HUES6 (cell line): ENCODE data around the gene INTS3.

Source experiments
- H3K27ac ChIP-seq: 2 replicates; pipeline ENCODE4 v1.7.0; 2013; ENCODE audit warnings: low read depth, mild to moderate bottlenecking, low read length, inconsistent platforms
- H3K27me3 ChIP-seq: 2 replicates; pipeline ENCODE4 v1.6.1; 2013; ENCODE audit warnings: low read length; ENCODE audit not compliant: control insufficient read depth, insufficient read depth
- H3K36me3 ChIP-seq: 2 replicates; pipeline ENCODE4 v1.6.1; 2013; ENCODE audit warnings: low read length; ENCODE audit not compliant: control insufficient read depth, insufficient read depth
- H3K4me1 ChIP-seq: 2 replicates; pipeline ENCODE4 v1.6.1; 2013; ENCODE audit warnings: low read length; ENCODE audit not compliant: control insufficient read depth, insufficient read depth
- H3K4me3 ChIP-seq: 2 replicates; pipeline ENCODE4 v1.5.1; 2013; ENCODE audit warnings: low read depth, low read length
- H3K9ac ChIP-seq: one replicate; pipeline ENCODE4 v1.6.1; 2013; ENCODE audit warnings: mild to moderate bottlenecking, low read length
- H3K9me3 ChIP-seq: 2 replicates; pipeline ENCODE4 v1.6.1; 2013; ENCODE audit warnings: low read depth, low read length; ENCODE audit not compliant: control insufficient read depth, insufficient read depth

Gene INTS3

GRCh38 chr1:153727463-153728304, at the start of gene INTS3:
INTS3 (plus strand) TSS chr1:153728050; CDS start chr1:153728635, 585 bp downstream.
- H3K4me3 ChIP-seq: peak within 1 kb of the TSS; percentile 80
- H3K36me3 ChIP-seq: 0 out of 2 replicates have a peak, but pooled peaks cover 5% of the 10 kb centered on the region
- H3K4me1 ChIP-seq: peaks cover 11% of the 10 kb centered on the region
- no peaks in the 10 kb centered on the region for H3K27me3 ChIP-seq
- H3K27ac ChIP-seq: peak within 1 kb of the TSS; percentile 84
- no peaks in the 10 kb centered on the region for H3K9me3 ChIP-seq
- H3K9ac ChIP-seq: peak within 1 kb of the TSS; percentile 93

DNA sequence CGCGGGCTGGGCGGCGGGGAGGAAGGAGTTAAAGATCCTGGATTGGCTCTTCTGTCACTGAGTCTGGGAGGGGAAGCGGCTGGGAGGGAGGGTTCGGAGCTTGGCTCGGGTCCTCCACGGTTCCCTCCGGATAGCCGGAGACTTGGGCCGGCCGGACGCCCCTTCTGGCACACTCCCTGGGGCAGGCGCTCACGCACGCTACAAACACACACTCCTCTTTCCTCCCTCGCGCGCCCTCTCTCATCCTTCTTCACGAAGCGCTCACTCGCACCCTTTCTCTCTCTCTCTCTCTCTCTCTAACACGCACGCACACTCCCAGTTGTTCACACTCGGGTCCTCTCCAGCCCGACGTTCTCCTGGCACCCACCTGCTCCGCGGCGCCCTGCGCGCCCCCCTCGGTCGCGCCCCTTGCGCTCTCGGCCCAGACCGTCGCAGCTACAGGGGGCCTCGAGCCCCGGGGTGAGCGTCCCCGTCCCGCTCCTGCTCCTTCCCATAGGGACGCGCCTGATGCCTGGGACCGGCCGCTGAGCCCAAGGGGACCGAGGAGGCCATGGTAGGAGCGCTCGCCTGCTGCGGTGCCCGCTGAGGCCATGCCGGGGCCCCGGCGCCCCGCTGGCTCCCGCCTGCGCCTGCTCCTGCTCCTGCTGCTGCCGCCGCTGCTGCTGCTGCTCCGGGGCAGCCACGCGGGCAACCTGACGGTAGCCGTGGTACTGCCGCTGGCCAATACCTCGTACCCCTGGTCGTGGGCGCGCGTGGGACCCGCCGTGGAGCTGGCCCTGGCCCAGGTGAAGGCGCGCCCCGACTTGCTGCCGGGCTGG, 49.1 kb upstream of the INTS3 start, which contains the start of gene NPR1:
TSS of gene NPR1 (plus strand) at position 170 of the 818 bp plus-strand sequence. CDS start at position 591, 421 bp downstream.
- Histone ChIP-seq H3K4me1 (peaks cover 13% of the 10 kb centered on the region), H3K4me3 (peak within 1 kb of the TSS; percentile 83), H3K9me3 (no peaks in the 10 kb centered on the region), H3K27me3 (peaks cover 36% of the 10 kb centered on the region), H3K9ac (peak within 1 kb of the TSS; percentile 53), H3K36me3 (no peaks in the 10 kb centered on the region), H3K27ac (no peak within 1 kb of the TSS)

- peak overlapping the region; percentile 83 for H3K4me3 ChIP-seq
- peaks cover 13% of the 10 kb centered on the region for H3K4me1 ChIP-seq
- H3K36me3 ChIP-seq: no peaks in the 10 kb centered on the region
- H3K9me3 ChIP-seq: no peaks in the 10 kb centered on the region
- no peak overlapping the region for H3K27ac ChIP-seq
- H3K9ac ChIP-seq: peak overlapping the region; percentile 21
- H3K27me3 ChIP-seq: peaks cover 36% of the 10 kb centered on the region
Measured at GRCh38 chr1:153679337-153680119, 48.3 kb upstream of the INTS3 start.

DNA sequence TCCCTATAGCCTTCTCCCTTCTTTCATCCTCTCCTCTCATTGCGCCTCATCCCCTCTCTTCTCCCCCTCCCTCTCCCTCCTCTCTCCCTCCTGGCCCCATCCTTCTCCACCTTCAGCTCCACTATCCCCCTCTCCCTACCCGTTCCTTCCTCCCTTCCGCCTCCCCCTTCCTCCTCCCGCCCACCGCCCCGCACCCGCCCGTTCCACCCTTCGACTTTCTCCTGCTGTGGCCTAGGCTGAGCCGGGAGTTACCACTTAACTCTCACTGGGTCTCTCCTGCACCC, 47.8 kb upstream of the INTS3 start:
- Histone ChIP-seq H3K4me3 (peak overlapping the region; percentile 83), H3K9ac (no peak overlapping the region), H3K9me3 (no peaks in the 10 kb centered on the region), H3K4me1 (peaks cover 13% of the 10 kb centered on the region), H3K36me3 (no peaks in the 10 kb centered on the region), H3K27ac (no peak overlapping the region), H3K27me3 (peaks cover 36% of the 10 kb centered on the region)

DNA sequence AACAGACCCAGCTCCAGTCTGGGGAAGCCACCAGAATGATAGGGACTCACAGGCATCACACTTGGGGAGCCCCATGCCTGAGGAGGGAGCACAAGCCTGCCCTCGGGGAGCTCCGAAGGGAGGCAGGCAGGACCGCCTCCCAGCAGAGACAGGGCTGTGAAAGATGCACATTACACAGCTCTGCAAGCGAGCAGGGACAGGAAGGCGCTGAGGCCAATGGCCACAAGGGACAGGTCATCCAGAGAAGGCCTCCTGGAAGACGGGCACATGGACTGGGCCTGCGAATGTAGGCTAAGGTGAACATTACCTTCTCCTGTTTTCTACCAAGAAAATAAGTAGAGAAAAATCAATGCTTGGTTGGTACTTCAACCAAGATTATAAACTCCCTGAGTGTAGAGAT, 45.1 kb upstream of the INTS3 start:
- Histone ChIP-seq H3K27me3 (peaks cover 36% of the 10 kb centered on the region), H3K4me3 (no peak overlapping the region), H3K36me3 (peaks cover 7% of the 10 kb centered on the region), H3K4me1 (peaks cover 20% of the 10 kb centered on the region), H3K27ac (no peak overlapping the region), H3K9me3 (no peaks in the 10 kb centered on the region), H3K9ac (no peak overlapping the region)

- H3K9ac ChIP-seq: no peak overlapping the region
- peaks cover 7% of the 10 kb centered on the region for H3K36me3 ChIP-seq
- H3K9me3 ChIP-seq: no peaks in the 10 kb centered on the region
- H3K27me3 ChIP-seq: peaks cover 25% of the 10 kb centered on the region
- H3K27ac ChIP-seq: no peak overlapping the region
- peaks cover 24% of the 10 kb centered on the region for H3K4me1 ChIP-seq
- no peak overlapping the region for H3K4me3 ChIP-seq
Measured at GRCh38 chr1:153683854-153684253, 44.0 kb upstream of the INTS3 start.

GRCh38 chr1:153684892-153685291, 43.0 kb upstream of the INTS3 start:
- no peak overlapping the region for H3K27ac ChIP-seq
- no peak overlapping the region for H3K4me3 ChIP-seq
- H3K27me3 ChIP-seq: peaks cover 15% of the 10 kb centered on the region
- H3K9ac ChIP-seq: no peak overlapping the region
- H3K9me3 ChIP-seq: no peaks in the 10 kb centered on the region
- H3K36me3 ChIP-seq: peaks cover 13% of the 10 kb centered on the region
- H3K4me1 ChIP-seq: peaks cover 25% of the 10 kb centered on the region

DNA sequence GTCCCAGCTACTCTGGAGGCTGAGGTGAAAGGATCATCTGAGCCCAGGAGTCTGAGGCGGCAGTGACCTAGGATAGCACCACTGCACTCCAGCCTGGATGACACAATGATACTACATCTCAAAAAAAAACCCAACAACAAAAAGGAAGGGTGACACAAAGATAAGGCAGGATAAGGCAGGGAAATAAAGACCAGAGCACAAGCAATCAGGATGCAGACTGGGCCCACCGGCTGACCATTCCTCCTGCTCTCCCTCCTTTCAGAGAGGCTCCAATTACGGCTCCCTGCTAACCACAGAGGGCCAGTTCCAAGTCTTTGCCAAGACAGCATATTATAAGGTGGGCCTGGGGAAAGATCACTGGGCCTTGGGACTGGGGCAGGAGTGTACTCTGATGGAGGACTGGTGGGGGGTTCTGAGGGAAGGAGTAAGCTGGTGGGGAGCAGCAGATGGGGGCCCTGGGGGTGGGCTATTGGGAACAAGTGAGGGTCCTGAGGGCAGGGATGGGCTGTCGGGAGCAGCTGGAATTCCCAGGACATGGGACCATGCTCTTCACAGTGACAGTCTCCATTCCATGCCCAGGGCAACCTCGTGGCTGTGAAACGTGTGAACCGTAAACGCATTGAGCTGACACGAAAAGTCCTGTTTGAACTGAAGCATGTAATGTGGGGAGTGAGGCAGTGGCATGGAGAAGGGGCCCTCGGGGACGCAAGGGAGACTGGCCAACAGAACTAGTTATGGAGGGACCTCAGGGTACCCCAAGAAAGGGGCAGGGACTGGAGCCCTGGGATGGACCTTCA, 42.1 kb upstream of the INTS3 start:
- Histone ChIP-seq H3K36me3 (peaks cover 13% of the 10 kb centered on the region), H3K4me1 (peaks cover 24% of the 10 kb centered on the region; the same call in 1 of the 2 replicates), H3K27ac (no peak overlapping the region), H3K9ac (no peak overlapping the region), H3K9me3 (no peaks in the 10 kb centered on the region), H3K4me3 (no peak overlapping the region), H3K27me3 (peaks cover 7% of the 10 kb centered on the region)

GRCh38 chr1:153687346-153688125, 40.3 kb upstream of the INTS3 start:
- Histone ChIP-seq H3K4me3 (no peak overlapping the region), H3K36me3 (peaks cover 13% of the 10 kb centered on the region), H3K27me3 (no peaks in the 10 kb centered on the region), H3K27ac (no peak overlapping the region), H3K9me3 (no peaks in the 10 kb centered on the region), H3K4me1 (peaks cover 22% of the 10 kb centered on the region; the same call in 1 of the 2 replicates), H3K9ac (no peak overlapping the region)
